ENCODE results near the gene CDYL2.

CDYL2 gene

GRCh38 chr16:80552277-80552676 lies 252.1 kb downstream of the CDYL2 start:
- no peak overlapping the region for H3K9ac ChIP-seq (ENCODE audit: low read length)
- no peak overlapping the region for H3K4me3 ChIP-seq (ENCODE audit: low read depth, low read length)
- H3K9me3 ChIP-seq (ENCODE audit: control insufficient read depth, insufficient read depth, low read depth, low read length) = no peaks in the 10 kb centered on the region
- H3K36me3 ChIP-seq (ENCODE audit: control insufficient read depth, insufficient read depth, low read length) = no peaks in the 10 kb centered on the region
- H3K27ac ChIP-seq (ENCODE audit: low read depth, low read length) = no peak overlapping the region
- peaks cover 10% of the 10 kb centered on the region; the same call in 1 of the 2 replicates for H3K27me3 ChIP-seq (ENCODE audit: control insufficient read depth, insufficient read depth, low read length)
- no peaks in the 10 kb centered on the region for H3K4me1 ChIP-seq (ENCODE audit: control insufficient read depth, insufficient read depth, low read length)

Data from HUES6 (cell line).